BE2C (cell line): ENCODE results near the gene SEPTIN7.

ENCODE experiments used
- DNase-seq: peaks from one replicate; pipeline ENCODE4 v3.0.0-alpha.2; 2020
- H3K27me3 ChIP-seq: fragments of 250-450 bp; sonication (Bioruptor Pico); 2 replicates; pipeline ENCODE4 v1.5.1; 2020; ENCODE audit warnings: mild to moderate bottlenecking
- H3K36me3 ChIP-seq: fragments of 250-450 bp; sonication (Bioruptor Pico); 2 replicates; pipeline ENCODE4 v1.5.1; 2020; ENCODE audit warnings: mild to moderate bottlenecking
- H3K4me1 ChIP-seq: fragments of 250-450 bp; sonication (Bioruptor Pico); 2 replicates; pipeline ENCODE4 v1.5.1; 2020
- H3K4me3 ChIP-seq: 2 replicates; pipeline ENCODE4 v1.5.1; 2011; ENCODE audit warnings: low read depth, low read length
- H3K9me3 ChIP-seq: fragments of 250-450 bp; sonication (Bioruptor Pico); 2 replicates; pipeline ENCODE4 v1.5.1; 2020
- CTCF ChIP-seq: IDR thresholded peaks from 2 replicates; pipeline ENCODE4 v1.5.1; 2012; ENCODE audit warnings: mild to moderate bottlenecking, low read depth, low read length

The SEPTIN7 gene

GRCh38 chr7:35781767-35782515 is 18.9 kb upstream of the SEPTIN7 start:
- Histone ChIP-seq H3K9me3 (no peaks in the 10 kb centered on the region), H3K4me1 (no peaks in the 10 kb centered on the region), H3K27me3 (no peaks in the 10 kb centered on the region), H3K4me3 (no peak overlapping the region), H3K36me3 (no peaks in the 10 kb centered on the region)
- no peak for DNase-seq
- no peak for TF ChIP-seq CTCF

GRCh38 chr7:35784332-35784731 is 16.5 kb upstream of the SEPTIN7 start:
- Histone ChIP-seq H3K4me3 (no peak overlapping the region), H3K9me3 (no peaks in the 10 kb centered on the region), H3K4me1 (no peaks in the 10 kb centered on the region), H3K27me3 (no peaks in the 10 kb centered on the region), H3K36me3 (no peaks in the 10 kb centered on the region)
- no peak for TF ChIP-seq CTCF
- DNase-seq = no peak

- TF ChIP-seq CTCF = no peak
- no peaks in the 10 kb centered on the region for H3K27me3 ChIP-seq
- no peak for DNase-seq
- no peak overlapping the region for H3K4me3 ChIP-seq
- H3K36me3 ChIP-seq = no peaks in the 10 kb centered on the region
- no peaks in the 10 kb centered on the region for H3K4me1 ChIP-seq
- no peaks in the 10 kb centered on the region for H3K9me3 ChIP-seq
Observed at GRCh38 chr7:35785250-35785649, 15.6 kb upstream of the SEPTIN7 start.

- Histone ChIP-seq H3K9me3 (no peaks in the 10 kb centered on the region), H3K4me1 (no peaks in the 10 kb centered on the region), H3K36me3 (no peaks in the 10 kb centered on the region), H3K27me3 (no peaks in the 10 kb centered on the region), H3K4me3 (no peak overlapping the region)
- DNase-seq = no peak
- TF ChIP-seq CTCF = no peak
Observed at GRCh38 chr7:35787925-35788324, 12.9 kb upstream of the SEPTIN7 start.

- DNase-seq = no peak
- Histone ChIP-seq H3K27me3 (no peaks in the 10 kb centered on the region), H3K36me3 (no peaks in the 10 kb centered on the region), H3K4me1 (no peaks in the 10 kb centered on the region), H3K9me3 (no peaks in the 10 kb centered on the region; the same call in 1 of the 2 replicates), H3K4me3 (no peak overlapping the region)
- no peak for TF ChIP-seq CTCF
Observed at GRCh38 chr7:35792472-35792871, 8.4 kb upstream of the SEPTIN7 start.

GRCh38 chr7:35792873-35793489 is 7.9 kb upstream of the SEPTIN7 start:
- no peak for TF ChIP-seq CTCF
- no peaks in the 10 kb centered on the region; the same call in 1 of the 2 replicates for H3K9me3 ChIP-seq
- DNase-seq = no peak

More at GRCh38 chr7:35792873-35793489, 7.9 kb upstream of the SEPTIN7 start:
- H3K4me1 ChIP-seq = no peaks in the 10 kb centered on the region
- H3K4me3 ChIP-seq = no peak overlapping the region
- no peaks in the 10 kb centered on the region for H3K36me3 ChIP-seq
- H3K27me3 ChIP-seq = no peaks in the 10 kb centered on the region
